ENCODE measurements around the gene CLIP4. TPM values are rescaled to one million over a fixed set of nuclear protein-coding genes. Genes with fewer than 3 reads are reported as not detected.
A peak's percentile ranks its signal among the peaks of the same experiment; 100 is the strongest.

The CLIP4 gene
- polyA plus RNA-seq, 2 of the 4 experiments (the other 2 are of a cell fraction) = 51.1 to 99.1 TPM

DNA sequence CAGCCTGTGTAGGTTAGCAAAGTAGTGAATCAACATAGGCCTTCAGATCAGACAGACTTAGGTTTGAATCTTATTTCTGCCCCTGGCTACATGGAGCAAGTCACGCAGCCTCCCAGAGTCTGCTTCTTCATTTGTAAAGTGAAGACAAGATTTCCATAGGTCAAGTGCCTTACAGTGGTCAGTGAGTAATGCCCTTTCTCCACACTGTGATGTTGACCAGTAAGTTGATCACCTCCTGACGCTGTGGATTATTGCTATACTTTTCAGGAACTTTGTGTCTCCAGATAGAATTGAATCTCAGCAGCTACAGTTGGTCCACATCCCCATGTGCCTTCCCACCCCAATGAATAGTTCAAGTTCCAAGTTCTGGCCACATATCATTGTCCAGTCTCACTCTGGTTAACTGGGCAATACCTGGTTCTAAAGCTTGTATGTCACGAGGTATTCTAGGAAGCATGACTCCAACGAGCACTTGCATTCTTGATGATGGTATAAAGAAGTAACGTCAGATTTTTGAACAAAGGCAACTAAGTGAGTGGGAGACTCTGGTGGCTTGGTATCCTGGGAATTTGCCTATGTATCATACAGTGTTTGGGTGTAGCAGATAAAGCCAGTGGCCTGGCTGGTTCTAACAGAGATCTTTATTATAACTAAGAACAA, 2.1 kb upstream of the CLIP4 start:
- no peak overlapping the region for H3K4me3 ChIP-seq
- H3K9me3 ChIP-seq = no peaks in the 10 kb centered on the region
- DNase-seq (ENCODE audit: low read depth in 1 of 2, low spot score in 1 of 2) (no peak), ATAC-seq (no peak), FAIRE-seq (no peak)
- peak overlapping the region; percentile 98 to 99 for H3K27ac ChIP-seq
- ChIA-PET POLR2A (interaction anchor here (0.7 to 9.0 kb wide), 2 partner anchors 17 to 59 kb away, joined by 3 to 122 read pairs; no protein-coding TSS in a partner anchor), CTCF (interaction anchor here (0.5 to 6.5 kb wide), 4 partner anchors 7 to 22 kb away, joined by 4 to 36 read pairs (median 4); no protein-coding TSS in a partner anchor)
- WGBS (ENCODE audit: missing lambda C conversion rate) = 85% methylated on average over 5 of the region's 5 CpGs
- H3K4me2 ChIP-seq = peak overlapping the region; percentile 83
- no peak for TF ChIP-seq SMC3 (IDR thresholded peaks at IDR 0.05)
- TF ChIP-seq RNF2 (IDR thresholded peaks at IDR 0.05; ENCODE audit: borderline replicate concordance, low read depth) = no peak
- TF ChIP-seq, protein P1, sequence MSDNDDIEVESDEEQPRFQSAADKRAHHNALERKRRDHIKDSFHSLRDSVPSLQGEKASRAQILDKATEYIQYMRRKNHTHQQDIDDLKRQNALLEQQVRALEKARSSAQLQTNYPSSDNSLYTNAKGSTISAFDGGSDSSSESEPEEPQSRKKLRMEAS (IDR thresholded peaks at IDR 0.05) = no peak
- TF ChIP-seq EHF (CRISPR knock-in tag; IDR thresholded peaks at IDR 0.05) = no peak
- TF ChIP-seq BHLHE40 (IDR thresholded peaks at IDR 0.05; ENCODE audit: low read depth, low read length) = no peak
- TF ChIP-seq POLR2A (IDR thresholded peaks at IDR 0.05; ENCODE audit: low read length) = no peak
- H3K4me1 ChIP-seq = peaks cover 71% of the 10 kb centered on the region

DNA sequence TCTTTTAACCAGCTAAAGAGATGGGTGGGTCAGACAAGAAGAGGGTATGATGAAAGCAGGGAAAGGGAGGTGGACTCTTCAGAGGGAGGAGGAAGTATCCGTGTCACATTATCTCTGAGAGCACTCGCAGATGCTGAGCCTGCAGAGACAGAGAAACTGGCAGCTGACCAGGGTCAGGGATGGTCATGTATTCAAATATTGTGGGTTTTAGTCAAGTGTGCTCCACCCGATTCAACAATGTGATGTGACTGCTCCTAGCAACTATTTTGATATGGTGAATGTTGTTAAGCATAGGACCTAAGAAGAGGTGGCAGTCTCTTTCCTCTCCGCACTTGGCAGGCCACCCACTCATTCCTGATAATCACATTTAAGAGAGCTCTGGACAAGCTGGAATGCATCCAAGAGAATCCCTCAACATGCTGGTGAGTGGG, 1.3 kb upstream of the CLIP4 start:
- Histone ChIP-seq H3K9me3 (no peaks in the 10 kb centered on the region), H3K4me1 (peaks cover 71% of the 10 kb centered on the region), H3K4me2 (peak overlapping the region; percentile 83), H3K4me3 (peak overlapping the region; percentile 79; the same call in 2 of the 3 replicates), H3K27ac (peak overlapping the region; percentile 98 to 99)
- TF ChIP-seq JUN (IDR thresholded peaks at IDR 0.05) = peak in 1 of 2 experiments; percentile 34; a peak in 1 of 5 replicates
- TF ChIP-seq, protein P2, sequence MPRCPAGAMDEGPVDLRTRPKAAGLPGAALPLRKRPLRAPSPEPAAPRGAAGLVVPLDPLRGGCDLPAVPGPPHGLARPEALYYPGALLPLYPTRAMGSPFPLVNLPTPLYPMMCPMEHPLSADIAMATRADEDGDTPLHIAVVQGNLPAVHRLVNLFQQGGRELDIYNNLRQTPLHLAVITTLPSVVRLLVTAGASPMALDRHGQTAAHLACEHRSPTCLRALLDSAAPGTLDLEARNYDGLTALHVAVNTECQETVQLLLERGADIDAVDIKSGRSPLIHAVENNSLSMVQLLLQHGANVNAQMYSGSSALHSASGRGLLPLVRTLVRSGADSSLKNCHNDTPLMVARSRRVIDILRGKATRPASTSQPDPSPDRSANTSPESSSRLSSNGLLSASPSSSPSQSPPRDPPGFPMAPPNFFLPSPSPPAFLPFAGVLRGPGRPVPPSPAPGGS (IDR thresholded peaks at IDR 0.05) = no peak
- TF ChIP-seq KDM5A (IDR thresholded peaks at IDR 0.05) = no peak
- TF ChIP-seq, protein P3, sequence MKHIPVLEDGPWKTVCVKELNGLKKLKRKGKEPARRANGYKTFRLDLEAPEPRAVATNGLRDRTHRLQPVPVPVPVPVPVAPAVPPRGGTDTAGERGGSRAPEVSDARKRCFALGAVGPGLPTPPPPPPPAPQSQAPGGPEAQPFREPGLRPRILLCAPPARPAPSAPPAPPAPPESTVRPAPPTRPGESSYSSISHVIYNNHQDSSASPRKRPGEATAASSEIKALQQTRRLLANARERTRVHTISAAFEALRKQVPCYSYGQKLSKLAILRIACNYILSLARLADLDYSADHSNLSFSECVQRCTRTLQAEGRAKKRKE (CRISPR knock-in tag; IDR thresholded peaks at IDR 0.05; ENCODE audit: low read depth) = no peak
- TF ChIP-seq, protein P1 (IDR thresholded peaks at IDR 0.05) = 0 out of 2 replicates have a peak, but pooled peaks have one; percentile 12
- peak; percentile 84 for TF ChIP-seq MAFK (IDR thresholded peaks at IDR 0.05; ENCODE audit: partially characterized antibody)
- TF ChIP-seq, protein P4, sequence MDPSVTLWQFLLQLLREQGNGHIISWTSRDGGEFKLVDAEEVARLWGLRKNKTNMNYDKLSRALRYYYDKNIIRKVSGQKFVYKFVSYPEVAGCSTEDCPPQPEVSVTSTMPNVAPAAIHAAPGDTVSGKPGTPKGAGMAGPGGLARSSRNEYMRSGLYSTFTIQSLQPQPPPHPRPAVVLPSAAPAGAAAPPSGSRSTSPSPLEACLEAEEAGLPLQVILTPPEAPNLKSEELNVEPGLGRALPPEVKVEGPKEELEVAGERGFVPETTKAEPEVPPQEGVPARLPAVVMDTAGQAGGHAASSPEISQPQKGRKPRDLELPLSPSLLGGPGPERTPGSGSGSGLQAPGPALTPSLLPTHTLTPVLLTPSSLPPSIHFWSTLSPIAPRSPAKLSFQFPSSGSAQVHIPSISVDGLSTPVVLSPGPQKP (IDR thresholded peaks at IDR 0.05; ENCODE audit: low read depth, low read length) = no peak
- peak; percentile 14 to 39; a peak in 5 of 6 replicates for ATAC-seq
- DNase-seq (ENCODE audit: low read depth in 1 of 2, low spot score in 1 of 2) = peak; percentile 35 to 83
- ChIA-PET POLR2A (interaction anchor here (0.7 to 9.0 kb wide), 2 partner anchors 16 to 59 kb away, joined by 3 to 122 read pairs; no protein-coding TSS in a partner anchor), CTCF (interaction anchor here (1.0 to 6.5 kb wide), 5 partner anchors 8 to 22 kb away, joined by 3 to 36 read pairs (median 4); no protein-coding TSS in a partner anchor)
- no peak for FAIRE-seq
- 21% methylated on average over 4 of the region's 4 CpGs for WGBS (ENCODE audit: missing lambda C conversion rate)

DNA sequence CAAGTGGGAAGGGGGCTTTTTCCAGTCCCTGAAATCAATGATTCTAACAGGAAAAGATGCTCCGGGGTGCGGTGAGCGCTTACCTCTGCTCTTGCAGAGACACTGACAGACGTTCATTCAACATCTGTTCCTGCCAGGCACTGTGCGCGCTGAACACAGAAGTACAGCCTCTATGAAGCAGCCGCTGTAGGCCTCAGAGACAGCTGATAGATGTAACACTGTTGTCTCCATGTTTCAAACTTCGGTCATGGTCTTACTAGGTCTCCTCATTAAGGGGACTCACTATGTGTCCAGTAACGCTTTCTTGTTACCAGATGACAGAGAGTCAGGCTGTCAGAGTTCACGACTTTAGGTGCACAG, 649 bp upstream of the CLIP4 start:
- Histone ChIP-seq H3K4me3 (peak overlapping the region; percentile 79), H3K27ac (peak overlapping the region; percentile 98 to 99), H3K4me1 (peaks cover 74% of the 10 kb centered on the region), H3K9me3 (no peaks in the 10 kb centered on the region), H3K4me2 (peak overlapping the region; percentile 83)
- ChIA-PET POLR2A (interaction anchor here (9.0 kb wide), 1 partner anchor 15 kb away, joined by 122 read pairs; no protein-coding TSS in a partner anchor), CTCF (interaction anchor here (1.0 to 6.5 kb wide), 5 partner anchors 9 to 21 kb away, joined by 3 to 36 read pairs (median 4); no protein-coding TSS in a partner anchor)
- no peak for FAIRE-seq
- WGBS (ENCODE audit: missing lambda C conversion rate) = 70% methylated on average over 10 of the region's 10 CpGs
- DNase-seq (ENCODE audit: low read depth in 1 of 2, low spot score in 1 of 2) = no peak
- ATAC-seq = peak; percentile 7; a peak in 4 of 6 replicates
- TF ChIP-seq ZNF302 (CRISPR knock-in tag; IDR thresholded peaks at IDR 0.05) (no peak), TP53 (CRISPR knock-in tag; IDR thresholded peaks at IDR 0.05) (0 out of 2 replicates have a peak, but pooled peaks have one; percentile 28)

Measured in A549 (cell line).